ENCODE results near the gene CRY2.

Gene CRY2

DNA sequence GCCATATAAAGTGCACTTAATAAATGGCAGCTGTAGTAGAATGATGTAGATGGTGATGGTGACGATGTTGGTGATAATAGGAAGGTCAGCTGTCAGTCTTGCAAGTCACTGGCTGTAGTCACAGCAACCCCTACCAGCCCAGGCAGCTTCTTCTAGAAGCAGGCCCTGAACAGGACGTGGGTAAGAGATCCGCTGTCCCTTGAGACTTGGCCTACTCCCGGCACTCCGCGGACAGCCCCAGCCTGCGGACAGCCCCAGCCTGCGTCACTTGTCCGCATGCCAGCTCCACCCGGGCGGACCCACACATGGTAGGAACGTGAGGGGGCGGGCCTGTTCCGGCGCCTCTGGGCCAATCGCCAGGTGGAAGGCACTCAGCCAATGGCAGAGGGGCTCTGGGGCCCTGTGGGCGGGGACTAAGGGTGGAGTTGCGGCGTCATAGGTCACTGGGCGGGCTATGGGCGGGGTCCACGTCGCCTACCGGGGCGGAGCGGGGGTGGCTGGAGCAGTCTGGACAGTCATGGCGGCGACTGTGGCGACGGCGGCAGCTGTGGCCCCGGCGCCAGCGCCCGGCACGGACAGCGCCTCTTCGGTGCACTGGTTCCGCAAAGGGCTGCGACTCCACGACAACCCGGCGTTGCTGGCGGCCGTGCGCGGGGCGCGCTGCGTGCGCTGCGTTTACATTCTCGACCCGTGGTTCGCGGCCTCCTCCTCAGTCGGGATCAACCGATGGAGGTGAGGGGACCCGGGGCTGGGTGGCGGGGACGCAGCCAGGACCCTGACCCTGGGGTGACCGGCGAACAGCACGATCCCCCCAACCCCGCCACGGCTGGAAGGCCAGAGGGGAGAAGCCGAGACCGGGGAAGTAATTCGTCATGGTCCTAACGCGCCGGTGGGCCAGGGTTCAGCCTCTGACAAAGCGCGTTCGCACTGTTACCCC, at the start of gene CRY2:
TSS of gene CRY2 (plus strand) at position 502 of the 937 bp plus-strand sequence. CDS start at position 518, 16 bp downstream.
- TF ChIP-seq CTCF (IDR thresholded peaks at IDR 0.05): no peak

DNA sequence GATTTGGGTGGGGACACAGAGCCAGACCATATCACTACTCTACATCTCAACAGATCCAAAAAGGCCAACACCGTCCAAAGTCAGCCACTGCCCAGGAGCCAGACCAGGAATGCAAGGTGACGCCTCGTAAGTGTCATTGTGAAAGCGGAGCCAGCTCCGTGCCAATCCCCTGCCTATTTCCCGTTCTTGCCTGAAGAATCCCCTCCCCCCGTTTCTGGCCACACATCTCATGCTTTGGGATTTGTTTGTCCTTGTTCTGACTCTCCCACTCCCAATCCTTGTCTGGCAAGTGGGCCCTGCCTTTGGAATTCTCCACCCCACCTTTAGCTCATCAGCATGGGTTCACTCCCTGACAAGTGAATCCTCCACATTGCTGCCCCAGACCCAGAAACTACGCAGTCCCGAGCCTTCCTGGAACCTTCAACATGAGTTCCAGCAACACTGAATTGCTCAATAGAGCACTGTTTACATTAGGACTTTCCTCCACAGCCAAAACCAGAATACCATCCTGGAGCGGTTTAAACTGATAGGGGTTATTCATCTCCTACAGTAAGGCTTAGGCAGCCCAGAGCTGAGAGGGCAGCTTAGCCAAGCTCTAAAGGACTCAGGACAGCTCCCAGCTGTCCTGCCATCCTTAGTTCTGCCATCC, 48.4 kb upstream of the CRY2 start:
- no peak for TF ChIP-seq CTCF (IDR thresholded peaks at IDR 0.05)

- no peak for TF ChIP-seq CTCF (IDR thresholded peaks at IDR 0.05)
Observed at GRCh38 chr11:45799562-45799961, 47.7 kb upstream of the CRY2 start.

DNA sequence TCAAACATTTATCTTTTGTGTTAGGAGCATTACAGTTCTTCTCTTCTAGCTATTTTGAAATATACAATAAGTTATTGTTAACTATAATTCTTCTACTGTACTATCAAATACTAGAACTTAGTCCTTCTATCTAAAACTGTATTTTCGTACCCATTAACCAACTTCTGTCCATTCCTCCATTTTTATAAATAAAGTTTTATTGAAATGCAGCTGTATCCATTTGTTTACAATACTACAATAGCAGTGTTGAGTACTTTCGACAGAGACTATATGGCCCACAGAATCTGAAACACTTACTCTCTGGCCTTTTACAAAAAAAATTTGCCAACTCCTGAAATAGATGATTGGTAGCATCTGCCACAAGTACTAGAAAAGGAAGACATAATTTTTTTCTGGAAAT, 47.0 kb upstream of the CRY2 start:
- no peak for TF ChIP-seq CTCF (IDR thresholded peaks at IDR 0.05)

- TF ChIP-seq CTCF (IDR thresholded peaks at IDR 0.05): no peak
Observed at GRCh38 chr11:45801723-45802315, 45.5 kb upstream of the CRY2 start.

GRCh38 chr11:45802531-45803317, 44.6 kb upstream of the CRY2 start:
- TF ChIP-seq CTCF (IDR thresholded peaks at IDR 0.05): no peak

All from LNCAP (cell line).